Endothelial cell (in vitro differentiated cells): ENCODE results near the gene KLK6. TPM values are rescaled to one million over a fixed set of nuclear protein-coding genes. Genes with fewer than 3 reads are reported as not detected.
"Not testable (repeated sequence)": the region's sequence is repeated elsewhere in the genome, so short reads cannot be mapped to it uniquely, and the experiment has no call there.

Experiments
- DNase-seq: peaks from one replicate; pipeline ENCODE4 v3.0.0; 2021; ENCODE audit warnings: low spot score
- H3K27ac Mint-ChIP-seq: one replicate; pipeline ENCODE4 v1.8.0; 2021; ENCODE audit warnings: mixed read lengths, inconsistent platforms; ENCODE audit not compliant: unreplicated experiment
- H3K27me3 Mint-ChIP-seq: one replicate; pipeline ENCODE4 v1.8.0; 2021; ENCODE audit warnings: mild to moderate bottlenecking, moderate library complexity, mixed read lengths, inconsistent platforms; ENCODE audit not compliant: unreplicated experiment
- H3K36me3 Mint-ChIP-seq: one replicate; pipeline ENCODE4 v1.8.0; 2021; ENCODE audit warnings: mild to moderate bottlenecking, low read depth, mixed read lengths, inconsistent platforms; ENCODE audit not compliant: unreplicated experiment
- H3K4me1 Mint-ChIP-seq: one replicate; pipeline ENCODE4 v1.8.0; 2021; ENCODE audit warnings: mild to moderate bottlenecking, mixed read lengths, inconsistent platforms; ENCODE audit not compliant: unreplicated experiment
- H3K4me3 Mint-ChIP-seq: one replicate; pipeline ENCODE4 v1.8.0; 2021; ENCODE audit warnings: mild to moderate bottlenecking, mixed read lengths, inconsistent platforms; ENCODE audit not compliant: unreplicated experiment
- H3K9me3 Mint-ChIP-seq: one replicate; pipeline ENCODE4 v1.8.0; 2021; ENCODE audit warnings: mixed read lengths, inconsistent platforms; ENCODE audit not compliant: unreplicated experiment
- total RNA-seq: library from RNA; stranded (reverse); fragmentation: NEBNext Ultra II Directional; extraction: Animal tissue kit (Norgen Biotek cat#: 25700); gene quantifications from one replicate; pipeline ENCODE4 v1.2.1, GENCODE V29; 2021; ENCODE audit not compliant: unreplicated experiment
- TF ChIP-seq, protein P1 (sequence below): fragments of 200-600 bp; sonication (generic); IDR thresholded peaks from one replicate; pipeline ENCODE4 v1.5.0; 2021; ENCODE audit warnings: antibody characterized with exemption; ENCODE audit not compliant: unreplicated experiment

The KLK6 gene
- total RNA-seq, 1 donor from 2014 or later: 0.67 TPM

DNA sequence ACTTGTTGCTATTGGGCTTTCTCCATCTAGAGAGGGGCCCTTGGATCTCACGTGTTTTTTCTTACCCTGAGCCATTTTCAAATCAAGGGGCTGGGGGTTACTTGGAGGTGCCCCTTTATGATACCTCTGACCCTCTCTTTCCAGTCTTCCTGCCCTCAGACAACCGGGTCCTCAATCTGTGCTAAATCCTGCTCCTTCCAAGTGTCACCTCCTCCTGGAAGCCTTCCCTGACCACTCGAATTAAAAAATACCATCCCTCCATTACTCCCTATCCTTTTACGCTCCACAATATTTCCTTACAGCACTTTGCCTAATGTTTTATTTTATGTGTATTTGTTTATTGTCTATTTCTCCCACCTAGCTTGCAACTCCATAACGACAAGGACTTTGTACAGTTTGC lies 28.7 kb upstream of the KLK6 start:
- no peaks in the 10 kb centered on the region for H3K4me1 Mint-ChIP-seq
- TF ChIP-seq, protein P1, sequence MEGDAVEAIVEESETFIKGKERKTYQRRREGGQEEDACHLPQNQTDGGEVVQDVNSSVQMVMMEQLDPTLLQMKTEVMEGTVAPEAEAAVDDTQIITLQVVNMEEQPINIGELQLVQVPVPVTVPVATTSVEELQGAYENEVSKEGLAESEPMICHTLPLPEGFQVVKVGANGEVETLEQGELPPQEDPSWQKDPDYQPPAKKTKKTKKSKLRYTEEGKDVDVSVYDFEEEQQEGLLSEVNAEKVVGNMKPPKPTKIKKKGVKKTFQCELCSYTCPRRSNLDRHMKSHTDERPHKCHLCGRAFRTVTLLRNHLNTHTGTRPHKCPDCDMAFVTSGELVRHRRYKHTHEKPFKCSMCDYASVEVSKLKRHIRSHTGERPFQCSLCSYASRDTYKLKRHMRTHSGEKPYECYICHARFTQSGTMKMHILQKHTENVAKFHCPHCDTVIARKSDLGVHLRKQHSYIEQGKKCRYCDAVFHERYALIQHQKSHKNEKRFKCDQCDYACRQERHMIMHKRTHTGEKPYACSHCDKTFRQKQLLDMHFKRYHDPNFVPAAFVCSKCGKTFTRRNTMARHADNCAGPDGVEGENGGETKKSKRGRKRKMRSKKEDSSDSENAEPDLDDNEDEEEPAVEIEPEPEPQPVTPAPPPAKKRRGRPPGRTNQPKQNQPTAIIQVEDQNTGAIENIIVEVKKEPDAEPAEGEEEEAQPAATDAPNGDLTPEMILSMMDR: no peak
- H3K4me3 Mint-ChIP-seq: no peak overlapping the region
- H3K27me3 Mint-ChIP-seq: peaks cover 11% of the 10 kb centered on the region
- no peaks in the 10 kb centered on the region for H3K36me3 Mint-ChIP-seq
- H3K9me3 Mint-ChIP-seq: no peaks in the 10 kb centered on the region
- DNase-seq: no peak
- no peak overlapping the region for H3K27ac Mint-ChIP-seq

DNA sequence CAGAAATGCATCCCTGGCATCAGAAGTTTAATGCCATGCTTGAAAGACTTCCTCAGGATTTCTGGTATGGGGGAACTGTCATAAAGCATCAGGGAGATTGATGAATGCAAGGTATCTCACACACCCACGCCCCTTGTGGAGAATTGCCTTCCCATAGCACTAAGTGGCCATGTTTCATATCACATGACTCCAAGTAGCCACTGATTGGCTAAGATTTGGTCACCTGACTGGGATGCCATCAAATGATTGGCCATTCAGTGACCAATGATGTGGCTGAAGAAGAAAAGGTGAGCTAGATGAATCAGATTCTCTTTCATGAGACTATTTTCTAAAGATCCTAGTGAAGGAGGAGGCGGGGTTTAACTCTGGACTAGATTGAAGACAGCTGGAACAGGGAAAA lies 24.7 kb upstream of the KLK6 start:
- H3K27me3 Mint-ChIP-seq: peaks cover 9% of the 10 kb centered on the region

DNA sequence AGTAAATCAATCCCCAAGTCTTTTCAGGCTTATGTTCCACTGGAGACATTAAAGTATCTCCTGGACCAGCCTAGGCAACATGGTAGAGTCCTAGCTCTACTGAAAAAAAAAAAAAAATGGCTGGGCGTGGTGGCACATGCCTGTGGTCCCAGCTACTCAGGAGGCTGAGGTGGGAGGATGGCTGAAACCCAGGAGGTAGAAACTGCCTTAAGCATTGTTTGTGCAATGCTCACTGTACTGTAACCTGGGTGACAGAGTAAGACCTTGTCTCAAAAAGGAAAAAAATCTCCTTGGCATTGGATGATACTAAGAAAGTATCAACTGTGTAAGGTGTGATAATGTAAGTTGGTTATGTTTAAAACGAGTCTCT lies 23.3 kb upstream of the KLK6 start:
- no peak overlapping the region for H3K27ac Mint-ChIP-seq
- TF ChIP-seq, protein P1: no peak
- H3K4me3 Mint-ChIP-seq: no peak overlapping the region
- no peaks in the 10 kb centered on the region for H3K9me3 Mint-ChIP-seq
- no peaks in the 10 kb centered on the region for H3K4me1 Mint-ChIP-seq
- DNase-seq: no peak
- H3K27me3 Mint-ChIP-seq: peaks cover 6% of the 10 kb centered on the region
- H3K36me3 Mint-ChIP-seq: no peaks in the 10 kb centered on the region

More for the DNA sequence above, 24.7 kb upstream of the KLK6 start:
- no peak overlapping the region for H3K27ac Mint-ChIP-seq
- DNase-seq: no peak
- H3K4me3 Mint-ChIP-seq: no peak overlapping the region
- no peaks in the 10 kb centered on the region for H3K9me3 Mint-ChIP-seq
- no peaks in the 10 kb centered on the region for H3K36me3 Mint-ChIP-seq
- TF ChIP-seq, protein P1: no peak
- no peaks in the 10 kb centered on the region for H3K4me1 Mint-ChIP-seq

DNA sequence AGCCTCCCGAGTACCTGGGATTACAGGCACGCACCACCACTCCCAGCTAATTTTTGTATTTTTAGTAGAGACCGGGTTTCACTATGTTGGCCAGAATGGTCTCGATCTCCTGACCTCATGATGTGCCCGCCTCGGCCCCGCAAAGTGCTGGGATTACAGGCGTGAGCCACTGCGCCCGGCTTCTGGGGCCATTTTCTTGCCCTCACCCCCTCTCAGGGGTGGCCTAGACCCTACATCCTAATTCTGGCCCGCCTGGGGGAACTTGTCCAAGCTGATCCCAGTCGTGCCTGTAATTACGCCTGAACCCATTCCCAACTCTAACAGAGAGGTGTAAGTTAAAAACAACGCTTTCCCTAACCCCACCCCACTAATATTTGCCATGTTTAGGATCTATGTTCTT lies 15.0 kb upstream of the KLK6 start:
- H3K27me3 Mint-ChIP-seq, H3K36me3 Mint-ChIP-seq, H3K4me1 Mint-ChIP-seq, H3K27ac Mint-ChIP-seq, H3K4me3 Mint-ChIP-seq, H3K9me3 Mint-ChIP-seq, DNase-seq: not testable (repeated sequence)

DNA sequence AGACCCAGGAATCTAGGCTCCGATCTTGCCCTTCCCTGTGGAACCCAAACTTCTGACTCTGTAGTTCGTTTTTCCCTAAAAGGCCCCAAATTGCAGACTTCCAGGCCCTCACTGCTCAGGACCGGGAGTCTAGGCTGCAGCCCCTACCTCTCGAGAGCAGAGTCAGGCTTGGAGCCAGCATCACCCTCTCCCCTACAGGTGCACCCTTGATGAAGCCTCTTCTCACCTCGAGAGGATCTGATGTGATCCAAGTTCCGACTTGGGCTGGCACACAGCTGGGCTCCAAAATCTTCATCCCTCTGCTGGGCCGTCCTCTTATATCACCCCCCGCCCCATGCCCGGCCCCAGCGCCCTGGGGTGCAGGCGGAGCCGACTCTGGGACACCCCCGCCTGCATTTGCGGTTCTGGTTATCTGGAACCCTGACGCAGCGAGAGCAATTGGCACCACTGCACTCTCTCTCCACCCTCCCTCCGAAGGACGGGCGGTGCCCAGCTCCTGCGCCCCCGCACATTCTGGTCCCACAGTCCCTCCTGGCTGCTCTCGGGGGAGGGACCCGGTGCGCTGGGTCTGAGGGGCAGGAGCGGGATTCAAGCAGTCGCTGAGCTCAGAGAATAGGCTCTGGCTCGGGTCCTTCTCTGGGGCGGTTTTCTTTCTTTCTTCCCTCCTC lies 14.4 kb upstream of the KLK6 start, which contains the start of gene KLK7:
TSS of gene KLK7 (minus strand) at position 293 of the 668 bp plus-strand sequence. CDS start 1,518 bp downstream, outside the sequence.
- Mint-ChIP-seq H3K27ac (no peak within 1 kb of the TSS), H3K4me3 (no peak within 1 kb of the TSS), H3K36me3 (no peaks in the 10 kb centered on the region), H3K4me1 (no peaks in the 10 kb centered on the region), H3K27me3 (peaks cover 9% of the 10 kb centered on the region), H3K9me3 (no peaks in the 10 kb centered on the region)
- no peak for DNase-seq
- TF ChIP-seq, protein P1: no peak
